IPS-15b (cell line): Measurements from ENCODE around the gene DCHS2.

Source experiments
- H3K27me3 ChIP-seq: one replicate; pipeline ENCODE4 v1.6.1; 2013; ENCODE audit warnings: low read length; ENCODE audit not compliant: control insufficient read depth, insufficient read depth
- H3K36me3 ChIP-seq: one replicate; pipeline ENCODE4 v1.6.1; 2013; ENCODE audit warnings: low read length; ENCODE audit not compliant: control insufficient read depth, insufficient read depth
- H3K4me1 ChIP-seq: one replicate; pipeline ENCODE4 v1.6.1; 2013; ENCODE audit warnings: mild to moderate bottlenecking, low read length; ENCODE audit not compliant: control insufficient read depth, insufficient read depth
- H3K4me3 ChIP-seq: one replicate; pipeline ENCODE4 v1.5.1; 2013; ENCODE audit warnings: low read depth, low read length
- H3K9ac ChIP-seq: one replicate; pipeline ENCODE4 v1.6.1; 2013; ENCODE audit warnings: low read depth, mild to moderate bottlenecking, low read length
- H3K9me3 ChIP-seq: one replicate; pipeline ENCODE4 v1.6.1; 2013; ENCODE audit warnings: mild to moderate bottlenecking, low read length; ENCODE audit not compliant: control insufficient read depth, insufficient read depth

The DCHS2 gene

GRCh38 chr4:154485127-154485773, 6.3 kb downstream of the DCHS2 start:
- peaks cover 33% of the 10 kb centered on the region for H3K27me3 ChIP-seq
- H3K4me1 ChIP-seq: no peaks in the 10 kb centered on the region
- no peaks in the 10 kb centered on the region for H3K9me3 ChIP-seq
- H3K4me3 ChIP-seq: no peak overlapping the region
- H3K9ac ChIP-seq: no peak overlapping the region
- H3K36me3 ChIP-seq: no peaks in the 10 kb centered on the region

- no peak overlapping the region for H3K9ac ChIP-seq
- no peaks in the 10 kb centered on the region for H3K4me1 ChIP-seq
- H3K9me3 ChIP-seq: no peaks in the 10 kb centered on the region
- no peak overlapping the region for H3K4me3 ChIP-seq
- H3K36me3 ChIP-seq: no peaks in the 10 kb centered on the region
- H3K27me3 ChIP-seq: no peaks in the 10 kb centered on the region
Measured at GRCh38 chr4:154478547-154478946, 13.1 kb downstream of the DCHS2 start.

- Histone ChIP-seq H3K9ac (no peak overlapping the region), H3K4me3 (no peak overlapping the region), H3K27me3 (no peaks in the 10 kb centered on the region), H3K9me3 (no peaks in the 10 kb centered on the region), H3K36me3 (no peaks in the 10 kb centered on the region), H3K4me1 (no peaks in the 10 kb centered on the region)
Measured at GRCh38 chr4:154478128-154478527, 13.5 kb downstream of the DCHS2 start.

GRCh38 chr4:154476232-154476631, 15.4 kb downstream of the DCHS2 start:
- no peak overlapping the region for H3K9ac ChIP-seq
- no peaks in the 10 kb centered on the region for H3K27me3 ChIP-seq
- H3K36me3 ChIP-seq: no peaks in the 10 kb centered on the region
- H3K9me3 ChIP-seq: no peaks in the 10 kb centered on the region
- no peak overlapping the region for H3K4me3 ChIP-seq
- H3K4me1 ChIP-seq: no peaks in the 10 kb centered on the region

- Histone ChIP-seq H3K27me3 (no peaks in the 10 kb centered on the region), H3K9me3 (no peaks in the 10 kb centered on the region), H3K9ac (no peak overlapping the region), H3K36me3 (no peaks in the 10 kb centered on the region), H3K4me3 (no peak overlapping the region), H3K4me1 (no peaks in the 10 kb centered on the region)
Measured at GRCh38 chr4:154475820-154476219, 15.8 kb downstream of the DCHS2 start.

- Histone ChIP-seq H3K9me3 (no peaks in the 10 kb centered on the region), H3K4me1 (no peaks in the 10 kb centered on the region), H3K36me3 (no peaks in the 10 kb centered on the region), H3K4me3 (no peak overlapping the region), H3K27me3 (no peaks in the 10 kb centered on the region), H3K9ac (no peak overlapping the region)
Measured at GRCh38 chr4:154473497-154473896, 18.1 kb downstream of the DCHS2 start.

- H3K27me3 ChIP-seq: no peaks in the 10 kb centered on the region
- no peaks in the 10 kb centered on the region for H3K4me1 ChIP-seq
- no peaks in the 10 kb centered on the region for H3K36me3 ChIP-seq
- no peak overlapping the region for H3K9ac ChIP-seq
- H3K4me3 ChIP-seq: no peak overlapping the region
- no peaks in the 10 kb centered on the region for H3K9me3 ChIP-seq
Measured at GRCh38 chr4:154472858-154473257, 18.7 kb downstream of the DCHS2 start.

- no peaks in the 10 kb centered on the region for H3K27me3 ChIP-seq
Measured at GRCh38 chr4:154471526-154472331, 19.9 kb downstream of the DCHS2 start.

GRCh38 chr4:154471032-154471431, 20.6 kb downstream of the DCHS2 start:
- peaks cover 2% of the 10 kb centered on the region for H3K4me1 ChIP-seq
- H3K4me3 ChIP-seq: no peak overlapping the region
- no peaks in the 10 kb centered on the region for H3K9me3 ChIP-seq
- no peaks in the 10 kb centered on the region for H3K36me3 ChIP-seq
- H3K9ac ChIP-seq: no peak overlapping the region
- no peaks in the 10 kb centered on the region for H3K27me3 ChIP-seq

More at GRCh38 chr4:154471526-154472331, 19.9 kb downstream of the DCHS2 start:
- H3K9me3 ChIP-seq: no peaks in the 10 kb centered on the region
- no peak overlapping the region for H3K9ac ChIP-seq
- no peak overlapping the region for H3K4me3 ChIP-seq
- H3K4me1 ChIP-seq: no peaks in the 10 kb centered on the region
- no peaks in the 10 kb centered on the region for H3K36me3 ChIP-seq

- Histone ChIP-seq H3K9me3 (no peaks in the 10 kb centered on the region), H3K27me3 (no peaks in the 10 kb centered on the region)
Measured at GRCh38 chr4:154467886-154468285, 23.7 kb downstream of the DCHS2 start.

GRCh38 chr4:154466336-154466735, 25.3 kb downstream of the DCHS2 start:
- Histone ChIP-seq H3K9me3 (no peaks in the 10 kb centered on the region), H3K9ac (no peak overlapping the region), H3K4me1 (peaks cover 2% of the 10 kb centered on the region), H3K27me3 (no peaks in the 10 kb centered on the region), H3K36me3 (no peaks in the 10 kb centered on the region), H3K4me3 (no peak overlapping the region)

More at GRCh38 chr4:154467886-154468285, 23.7 kb downstream of the DCHS2 start:
- no peak overlapping the region for H3K4me3 ChIP-seq
- peaks cover 2% of the 10 kb centered on the region for H3K4me1 ChIP-seq
- no peaks in the 10 kb centered on the region for H3K36me3 ChIP-seq
- no peak overlapping the region for H3K9ac ChIP-seq

- no peak overlapping the region for H3K9ac ChIP-seq
- H3K36me3 ChIP-seq: no peaks in the 10 kb centered on the region
- H3K27me3 ChIP-seq: no peaks in the 10 kb centered on the region
- H3K9me3 ChIP-seq: no peaks in the 10 kb centered on the region
- peaks cover 2% of the 10 kb centered on the region for H3K4me1 ChIP-seq
- no peak overlapping the region for H3K4me3 ChIP-seq
Measured at GRCh38 chr4:154465085-154465484, 26.5 kb downstream of the DCHS2 start.
